ENCODE results near the gene CHL1.

CHL1 gene

DNA sequence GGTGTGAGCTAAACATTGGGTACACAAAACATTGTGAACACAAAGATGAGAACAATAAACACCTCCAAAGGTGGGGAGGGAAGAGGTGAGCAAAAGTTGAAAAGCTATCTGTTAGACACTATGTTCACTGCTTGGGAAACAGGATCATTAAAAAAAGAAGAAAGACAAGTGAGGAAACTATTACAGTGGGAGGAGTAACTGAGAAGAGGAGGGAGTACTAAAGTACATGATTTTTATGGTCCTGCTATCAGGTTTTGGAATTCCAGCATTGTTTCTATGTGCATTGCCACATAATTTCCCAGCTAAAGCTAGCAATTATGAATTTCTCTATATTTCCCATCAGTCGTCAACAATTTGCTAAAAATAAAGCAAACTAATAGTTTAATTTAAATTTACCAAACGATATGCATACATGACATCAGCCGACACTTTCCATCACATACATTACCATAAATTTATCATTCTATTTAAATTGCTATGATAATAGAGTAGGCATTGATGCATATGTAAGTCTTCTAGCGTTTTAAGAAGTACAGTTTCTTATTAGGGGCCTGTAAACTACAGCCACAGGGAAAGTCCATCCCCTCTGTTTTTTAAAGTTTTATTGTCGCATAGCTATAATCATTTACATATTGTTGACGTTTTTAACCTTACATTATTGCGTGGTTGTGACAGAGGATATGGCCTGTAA is 221.8 kb downstream of the CHL1 start:
- no peak for DNase-seq

- DNase-seq = no peak
Measured at GRCh38 chr3:420584-420983, 224.0 kb downstream of the CHL1 start.

- no peak for DNase-seq
Measured at GRCh38 chr3:425079-425478, 228.5 kb downstream of the CHL1 start.

DNA sequence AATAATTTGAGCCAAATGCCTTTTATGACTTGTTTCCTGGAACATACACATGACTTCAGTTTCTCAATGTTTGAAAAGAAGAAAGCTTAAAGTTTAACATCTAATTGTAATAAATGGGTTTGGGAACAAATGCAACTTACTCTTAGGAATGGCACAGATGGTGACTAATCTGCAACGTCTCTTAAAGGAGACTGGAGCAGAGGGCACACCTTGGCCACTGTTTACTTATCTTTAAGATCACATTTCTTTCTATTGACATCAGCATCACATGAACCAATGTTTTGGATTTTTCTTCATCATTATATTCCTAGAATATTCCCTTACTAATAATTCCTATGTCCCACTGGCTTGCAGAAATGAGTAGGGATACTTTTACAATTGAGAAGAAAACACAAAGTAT is 229.5 kb downstream of the CHL1 start:
- DNase-seq = no peak

GRCh38 chr3:427128-427527 is 230.6 kb downstream of the CHL1 start:
- DNase-seq = no peak

DNA sequence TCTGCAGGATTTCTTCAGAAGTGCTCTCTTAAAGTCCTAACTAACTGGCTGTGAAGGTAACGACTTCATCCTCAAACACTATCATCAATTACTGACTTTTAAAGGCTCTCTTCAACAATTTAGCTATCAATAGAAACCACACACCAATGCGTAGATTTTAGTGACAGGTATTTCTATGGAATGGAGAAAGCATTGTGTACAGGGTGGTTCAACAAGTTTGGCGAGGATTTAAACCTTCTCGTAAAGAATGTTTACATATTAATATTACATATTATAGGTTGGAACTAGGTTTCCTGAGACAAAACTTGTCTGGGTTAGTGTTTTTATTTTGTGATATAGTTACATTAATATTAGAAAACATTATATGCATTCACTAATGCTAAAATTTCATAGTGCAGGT is 233.6 kb downstream of the CHL1 start:
- DNase-seq = no peak

DNA sequence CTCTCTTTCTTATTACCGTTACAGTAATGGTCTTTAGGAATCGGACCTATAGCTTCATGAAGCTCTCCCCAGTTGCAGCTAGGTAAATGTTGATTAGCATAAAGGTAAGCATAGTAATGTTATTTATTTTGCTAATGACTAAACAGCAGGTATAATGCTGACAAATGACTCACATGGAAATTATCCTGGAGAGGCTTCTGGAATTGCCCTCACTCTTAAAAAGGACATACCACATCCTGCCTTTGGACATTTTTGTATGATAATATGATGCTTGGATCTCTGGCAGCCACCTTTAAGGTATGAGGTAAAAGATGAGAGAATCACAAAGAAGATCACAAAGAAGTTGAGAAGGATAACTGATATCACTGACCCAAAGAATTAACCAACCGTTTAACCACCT is 238.6 kb downstream of the CHL1 start:
- DNase-seq = no peak

GRCh38 chr3:436053-436452 is 239.5 kb downstream of the CHL1 start:
- no peak for DNase-seq

- no peak for DNase-seq
Measured at GRCh38 chr3:440826-441225, 244.3 kb downstream of the CHL1 start.

- DNase-seq = no peak
Measured at GRCh38 chr3:445960-446359, 249.4 kb downstream of the CHL1 start.

DNA sequence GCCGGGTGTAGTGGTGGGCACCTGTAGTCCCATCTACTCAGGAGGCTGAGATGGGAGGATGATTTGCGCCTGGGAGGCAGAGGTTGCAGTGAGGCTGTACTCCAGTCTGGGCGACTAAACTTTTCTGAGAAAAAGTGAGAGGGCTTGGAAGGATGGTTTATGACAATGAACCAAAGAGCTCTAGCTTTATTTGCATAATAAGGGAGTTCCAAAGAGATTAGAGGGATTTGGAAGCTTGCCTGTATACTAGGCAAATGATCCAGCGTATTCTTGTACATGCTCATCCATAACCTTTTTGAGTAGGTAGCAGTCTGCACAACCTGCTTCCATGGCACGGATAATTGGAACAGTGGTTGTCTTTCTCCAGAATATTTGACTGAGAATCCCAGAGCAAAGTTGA is 251.1 kb downstream of the CHL1 start:
- no peak for DNase-seq

- no peak for DNase-seq
Measured at GRCh38 chr3:449711-450110, 253.1 kb downstream of the CHL1 start.

- DNase-seq = no peak
Measured at GRCh38 chr3:452221-452620, 255.7 kb downstream of the CHL1 start.

DNA sequence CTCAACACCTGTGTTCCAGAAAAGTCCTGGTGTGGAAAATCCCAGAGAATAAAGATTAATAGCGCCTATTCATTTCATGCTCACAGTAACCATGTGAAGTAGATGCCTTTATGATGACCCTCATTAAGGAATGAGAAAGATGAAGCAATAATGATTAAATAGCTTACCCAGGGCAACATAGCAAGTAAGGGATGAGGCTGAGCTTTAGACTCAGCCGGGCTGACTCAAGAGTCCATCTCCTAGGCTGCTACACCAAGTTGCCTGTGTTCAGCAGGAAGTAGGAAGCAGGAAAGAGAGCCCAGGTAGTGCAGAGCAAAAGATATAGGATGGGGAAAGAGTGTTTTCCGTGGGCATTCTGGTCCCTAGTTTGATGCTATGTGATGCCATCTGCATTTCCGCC is 256.5 kb downstream of the CHL1 start:
- no peak for DNase-seq

DNA sequence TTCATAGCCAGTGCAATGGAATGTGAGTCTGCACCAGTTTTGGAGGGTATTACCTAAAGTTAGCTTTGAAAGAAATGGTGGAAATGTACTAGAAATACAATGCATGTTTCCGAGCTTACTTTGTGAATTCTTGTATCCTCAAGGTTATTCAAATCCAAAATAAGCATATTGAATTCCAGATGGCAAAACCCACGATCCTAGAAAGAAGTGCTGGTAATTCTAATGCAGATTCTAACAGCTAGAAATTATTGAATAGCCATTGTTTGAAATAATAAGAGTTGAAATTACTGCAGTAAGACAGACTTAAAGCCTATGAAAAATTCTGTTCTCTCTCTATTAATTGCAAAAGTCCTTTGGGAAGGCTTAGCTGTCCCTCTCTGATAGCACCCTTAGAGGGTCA is 258.4 kb downstream of the CHL1 start:
- no peak for DNase-seq

DNA sequence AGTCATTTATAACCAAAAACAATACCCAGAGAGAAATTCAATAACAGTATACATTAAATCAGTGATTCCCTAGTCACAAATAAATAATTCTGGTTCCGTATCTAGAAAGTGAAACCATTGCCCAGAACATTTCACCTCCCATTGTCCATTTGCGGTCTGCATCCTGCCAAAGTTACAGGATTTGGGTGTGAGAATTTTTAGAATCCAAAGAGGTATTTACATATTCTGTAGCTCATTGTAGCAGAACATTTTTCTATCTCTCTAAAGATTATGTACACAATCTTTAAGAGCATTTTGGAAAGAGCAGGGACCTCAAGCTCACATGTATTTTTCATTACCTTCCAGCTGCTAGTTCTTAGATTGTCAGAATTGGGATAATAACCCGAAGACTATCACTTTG is 261.6 kb downstream of the CHL1 start:
- DNase-seq = no peak

- no peak for DNase-seq
Measured at GRCh38 chr3:458653-459310, 262.2 kb downstream of the CHL1 start.
